AG04450 (cell line): ENCODE results near the gene C9orf50. TPM values are rescaled to one million over a fixed set of nuclear protein-coding genes. Genes with fewer than 3 reads are reported as not detected.

ENCODE experiments used
- CTCF ChIA-PET: fragments of 300-600, 350-600 bp; formaldehyde crosslinking; extraction: SDS; loops from one replicate; lab custom pipeline; 2022; ENCODE audit warnings: antibody characterized with exemption, inconsistent platforms; lab: Charles Lee
- POLR2A ChIA-PET: fragments of 350-600 bp; formaldehyde crosslinking; extraction: SDS; loops from one replicate; lab custom pipeline; 2021; ENCODE audit warnings: antibody characterized with exemption, inconsistent platforms; lab: Yijun Ruan, JAX
- DNase-seq: peaks from one replicate; pipeline ENCODE4 v3.0.0-alpha.2; 2011; ENCODE audit warnings: low read depth, low spot score
- H3K27ac ChIP-seq: one replicate; pipeline ENCODE4 v1.5.1; 2012; ENCODE audit warnings: low read depth, low read length, control low read depth
- H3K27me3 ChIP-seq: one replicate; pipeline ENCODE4 v1.6.0; 2012; ENCODE audit warnings: low read length; ENCODE audit not compliant: control insufficient read depth, insufficient read depth
- H3K4me3 ChIP-seq: 2 replicates; pipeline ENCODE4 v1.5.1; 2011; ENCODE audit warnings: mild to moderate bottlenecking, low read depth, low read length, control low read depth
- H3K9me3 ChIP-seq: 2 replicates; pipeline ENCODE4 v1.5.1; 2012; ENCODE audit warnings: low read length; ENCODE audit not compliant: control insufficient read depth, insufficient read depth
- polyA plus RNA-seq: library from polyadenylated mRNA; depleted of rRNA; stranded (reverse); fragments of >200 nt; gene quantifications from 2 replicates; pipeline ENCODE4 v1.2.3, GENCODE V29; 2011
- TF ChIP-seq, protein P1 (sequence below): IDR thresholded peaks from 2 replicates; pipeline ENCODE4 v1.5.1; 2011; ENCODE audit warnings: low read depth, low read length, control low read depth, inconsistent platforms

C9orf50 gene
- polyA plus RNA-seq, 1 experiment: 0.30 TPM

- POLR2A ChIA-PET: interaction anchor here (0.9 kb wide), 1 partner anchor 13 kb away, joined by 3 read pairs; no protein-coding TSS in a partner anchor
- TF ChIP-seq, protein P1, sequence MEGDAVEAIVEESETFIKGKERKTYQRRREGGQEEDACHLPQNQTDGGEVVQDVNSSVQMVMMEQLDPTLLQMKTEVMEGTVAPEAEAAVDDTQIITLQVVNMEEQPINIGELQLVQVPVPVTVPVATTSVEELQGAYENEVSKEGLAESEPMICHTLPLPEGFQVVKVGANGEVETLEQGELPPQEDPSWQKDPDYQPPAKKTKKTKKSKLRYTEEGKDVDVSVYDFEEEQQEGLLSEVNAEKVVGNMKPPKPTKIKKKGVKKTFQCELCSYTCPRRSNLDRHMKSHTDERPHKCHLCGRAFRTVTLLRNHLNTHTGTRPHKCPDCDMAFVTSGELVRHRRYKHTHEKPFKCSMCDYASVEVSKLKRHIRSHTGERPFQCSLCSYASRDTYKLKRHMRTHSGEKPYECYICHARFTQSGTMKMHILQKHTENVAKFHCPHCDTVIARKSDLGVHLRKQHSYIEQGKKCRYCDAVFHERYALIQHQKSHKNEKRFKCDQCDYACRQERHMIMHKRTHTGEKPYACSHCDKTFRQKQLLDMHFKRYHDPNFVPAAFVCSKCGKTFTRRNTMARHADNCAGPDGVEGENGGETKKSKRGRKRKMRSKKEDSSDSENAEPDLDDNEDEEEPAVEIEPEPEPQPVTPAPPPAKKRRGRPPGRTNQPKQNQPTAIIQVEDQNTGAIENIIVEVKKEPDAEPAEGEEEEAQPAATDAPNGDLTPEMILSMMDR: no peak
These were observed 36.8 kb downstream of the C9orf50 start for GRCh38 chr9:129584136-129584535.

DNA sequence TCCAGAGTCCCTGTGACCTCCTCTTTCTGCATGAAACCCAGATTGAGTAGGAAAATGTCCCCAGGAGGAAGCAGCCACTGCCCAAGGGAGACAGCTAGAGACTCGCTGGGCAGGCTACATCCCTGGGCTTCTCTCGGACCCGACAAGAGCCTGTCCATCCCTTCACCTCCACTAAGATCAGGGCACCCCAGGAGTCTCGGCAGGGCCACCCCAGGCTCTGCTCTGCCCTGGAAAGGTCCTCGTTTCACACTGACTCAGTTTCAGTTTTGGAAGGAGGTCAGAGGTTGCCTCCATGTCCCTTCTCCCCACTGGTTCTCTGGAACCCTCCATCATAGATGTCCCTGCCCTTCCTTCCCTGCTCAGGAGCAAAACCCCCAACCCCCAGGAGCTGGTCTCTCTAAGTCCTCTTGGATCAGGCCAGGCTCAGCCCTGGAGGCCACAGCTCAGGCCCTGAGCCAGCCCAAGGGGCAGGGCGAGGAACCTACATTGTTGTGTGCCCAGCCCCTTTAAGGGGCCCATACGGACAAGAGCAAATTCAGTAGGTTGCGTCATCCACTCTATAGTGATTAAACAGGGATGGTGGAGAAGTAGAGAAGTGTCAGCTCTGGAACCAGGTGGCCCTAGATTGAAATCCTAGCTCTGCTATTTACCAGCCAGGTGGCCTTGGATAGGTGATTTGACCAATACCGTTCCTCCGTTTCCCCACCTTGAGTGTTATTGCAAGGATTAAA lies 37.4 kb downstream of the C9orf50 start:
- H3K27me3 ChIP-seq: no peaks in the 10 kb centered on the region
- H3K4me3 ChIP-seq: no peak overlapping the region
- TF ChIP-seq, protein P1: no peak
- POLR2A ChIA-PET: interaction anchor here (0.9 kb wide), 1 partner anchor 14 kb away, joined by 3 read pairs; no protein-coding TSS in a partner anchor
- H3K27ac ChIP-seq: no peak overlapping the region
- CTCF ChIA-PET: no interaction called here
- no peak for DNase-seq
- no peaks in the 10 kb centered on the region; the same call in 1 of the 2 replicates for H3K9me3 ChIP-seq

More at GRCh38 chr9:129584136-129584535, 36.8 kb downstream of the C9orf50 start:
- DNase-seq: peak; percentile 63
- CTCF ChIA-PET: interaction anchor here (0.9 kb wide), 1 partner anchor 441 kb away, joined by 6 read pairs; no protein-coding TSS in a partner anchor
- H3K27me3 ChIP-seq: no peaks in the 10 kb centered on the region
- no peak overlapping the region for H3K27ac ChIP-seq
- no peaks in the 10 kb centered on the region; the same call in 1 of the 2 replicates for H3K9me3 ChIP-seq
- no peak overlapping the region for H3K4me3 ChIP-seq

- Histone ChIP-seq H3K9me3 (no peaks in the 10 kb centered on the region; the same call in 1 of the 2 replicates), H3K27me3 (no peaks in the 10 kb centered on the region), H3K27ac (no peak overlapping the region), H3K4me3 (no peak overlapping the region)
- DNase-seq: no peak
- CTCF ChIA-PET: no interaction called here
- TF ChIP-seq, protein P1: no peak
- POLR2A ChIA-PET: no interaction called here
These were observed 38.0 kb downstream of the C9orf50 start for GRCh38 chr9:129582855-129583254.

DNA sequence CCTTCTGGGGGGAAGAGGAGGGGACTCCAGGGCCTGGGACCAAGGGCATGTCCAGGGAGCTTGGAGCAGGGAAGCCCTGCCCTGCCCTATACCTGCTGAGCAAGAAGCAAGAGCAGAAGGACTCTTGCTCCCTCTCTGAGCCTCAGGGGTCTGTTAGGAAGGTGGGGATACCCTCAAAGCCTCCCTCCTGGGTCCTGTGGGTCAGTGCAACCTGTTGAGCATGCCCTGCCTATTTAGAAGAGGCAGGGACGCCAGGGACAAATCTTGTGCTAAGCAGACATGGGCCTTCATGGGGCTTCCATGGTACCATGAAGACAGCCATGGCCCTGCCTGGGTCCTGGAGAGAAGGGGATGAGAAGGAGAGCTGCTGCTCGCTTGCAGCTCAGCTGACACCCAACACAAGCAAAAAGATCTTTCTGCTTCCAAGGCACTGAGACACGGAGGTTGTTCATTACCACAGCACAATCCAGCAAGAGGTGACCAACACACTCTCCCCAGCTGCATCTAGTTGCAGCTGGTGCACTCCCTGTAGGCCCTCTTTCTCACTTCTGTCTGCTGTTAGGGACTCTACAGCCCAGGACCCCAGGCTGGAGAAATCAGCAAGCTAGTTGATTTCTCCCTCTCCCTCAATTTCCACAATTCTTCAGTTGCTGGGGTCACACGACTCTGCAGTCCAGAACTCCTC lies 39.3 kb downstream of the C9orf50 start:
- no peak overlapping the region for H3K27ac ChIP-seq
- ChIA-PET CTCF (interaction anchor here (0.6 kb wide), 1 partner anchor 223 kb away, joined by 3 read pairs; no protein-coding TSS in a partner anchor), POLR2A (interaction anchor here (0.9 kb wide), 1 partner anchor 15 kb away, joined by 3 read pairs; no protein-coding TSS in a partner anchor)
- TF ChIP-seq, protein P1: no peak
- H3K4me3 ChIP-seq: no peak overlapping the region
- H3K27me3 ChIP-seq: no peaks in the 10 kb centered on the region
- H3K9me3 ChIP-seq: peaks cover 9% of the 10 kb centered on the region
- no peak for DNase-seq
